Spleen (tissue), 7 donors: ENCODE measurements around the gene PCCA.

Experiments used
- POLR2AphosphoS5 ChIP-seq, 3 donors: sonication (generic); formaldehyde crosslinking; IDR thresholded peaks; one replicate each; pipeline ENCODE4 v1.5.1; 2017; ENCODE audit warnings: antibody characterized with exemption in 3 of 3
- TF ChIP-seq, protein P1 (sequence below), 11 experiments: fragments of 200-600 bp in 7 of 11; fragments of 450-650 bp in 4 of 11; sonication (generic) in 4 of 11; IDR thresholded peaks in 8 of 11; conservative IDR thresholded peaks in 3 of 11; 1 replicate in 7 of 11; 2 replicates in 4 of 11; pipeline versions ENCODE4 v1.4.0 to v1.8.0; 2016 to 2021; ENCODE audit warnings: antibody characterized with exemption in 11 of 11, inconsistent platforms in 4 of 11, mild to moderate bottlenecking in 1 of 11
- donor health status: DM: no; HTN: no; CAD: no; lungs with moderate emphysema.
- donor health status: DM: no; HTN: no; CAD: no.
- donor health status: DM: no; HTN: no; CAD: no.

DNA sequence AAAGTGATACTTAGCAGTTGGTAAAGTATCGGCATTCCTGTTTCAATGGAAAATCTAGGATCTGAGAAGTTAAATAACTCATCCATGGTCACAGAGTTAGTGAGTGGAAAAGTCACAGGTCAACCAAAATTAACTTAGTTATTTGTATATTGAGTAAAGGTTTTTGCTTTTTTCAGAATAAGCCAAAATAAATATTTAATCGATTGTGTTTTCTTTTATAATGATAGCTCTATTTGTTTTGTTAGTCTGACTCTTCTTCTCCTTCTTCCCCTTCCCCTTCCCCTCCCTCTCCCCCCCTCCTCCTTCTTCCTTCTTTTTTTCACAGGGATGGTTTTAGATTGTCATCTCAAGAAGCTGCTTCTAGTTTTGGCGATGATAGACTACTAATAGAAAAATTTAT, 173.5 kb downstream of the PCCA start:
- TF ChIP-seq, protein P1, sequence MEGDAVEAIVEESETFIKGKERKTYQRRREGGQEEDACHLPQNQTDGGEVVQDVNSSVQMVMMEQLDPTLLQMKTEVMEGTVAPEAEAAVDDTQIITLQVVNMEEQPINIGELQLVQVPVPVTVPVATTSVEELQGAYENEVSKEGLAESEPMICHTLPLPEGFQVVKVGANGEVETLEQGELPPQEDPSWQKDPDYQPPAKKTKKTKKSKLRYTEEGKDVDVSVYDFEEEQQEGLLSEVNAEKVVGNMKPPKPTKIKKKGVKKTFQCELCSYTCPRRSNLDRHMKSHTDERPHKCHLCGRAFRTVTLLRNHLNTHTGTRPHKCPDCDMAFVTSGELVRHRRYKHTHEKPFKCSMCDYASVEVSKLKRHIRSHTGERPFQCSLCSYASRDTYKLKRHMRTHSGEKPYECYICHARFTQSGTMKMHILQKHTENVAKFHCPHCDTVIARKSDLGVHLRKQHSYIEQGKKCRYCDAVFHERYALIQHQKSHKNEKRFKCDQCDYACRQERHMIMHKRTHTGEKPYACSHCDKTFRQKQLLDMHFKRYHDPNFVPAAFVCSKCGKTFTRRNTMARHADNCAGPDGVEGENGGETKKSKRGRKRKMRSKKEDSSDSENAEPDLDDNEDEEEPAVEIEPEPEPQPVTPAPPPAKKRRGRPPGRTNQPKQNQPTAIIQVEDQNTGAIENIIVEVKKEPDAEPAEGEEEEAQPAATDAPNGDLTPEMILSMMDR (IDR thresholded peaks at IDR 0.05 in 8 of 11, conservative IDR thresholded peaks at IDR 0.05 in 3 of 11), result no peak
- no peak for TF ChIP-seq POLR2AphosphoS5 (IDR thresholded peaks at IDR 0.05)
